Measurements from ENCODE around the gene LIPG.

LIPG gene

DNA sequence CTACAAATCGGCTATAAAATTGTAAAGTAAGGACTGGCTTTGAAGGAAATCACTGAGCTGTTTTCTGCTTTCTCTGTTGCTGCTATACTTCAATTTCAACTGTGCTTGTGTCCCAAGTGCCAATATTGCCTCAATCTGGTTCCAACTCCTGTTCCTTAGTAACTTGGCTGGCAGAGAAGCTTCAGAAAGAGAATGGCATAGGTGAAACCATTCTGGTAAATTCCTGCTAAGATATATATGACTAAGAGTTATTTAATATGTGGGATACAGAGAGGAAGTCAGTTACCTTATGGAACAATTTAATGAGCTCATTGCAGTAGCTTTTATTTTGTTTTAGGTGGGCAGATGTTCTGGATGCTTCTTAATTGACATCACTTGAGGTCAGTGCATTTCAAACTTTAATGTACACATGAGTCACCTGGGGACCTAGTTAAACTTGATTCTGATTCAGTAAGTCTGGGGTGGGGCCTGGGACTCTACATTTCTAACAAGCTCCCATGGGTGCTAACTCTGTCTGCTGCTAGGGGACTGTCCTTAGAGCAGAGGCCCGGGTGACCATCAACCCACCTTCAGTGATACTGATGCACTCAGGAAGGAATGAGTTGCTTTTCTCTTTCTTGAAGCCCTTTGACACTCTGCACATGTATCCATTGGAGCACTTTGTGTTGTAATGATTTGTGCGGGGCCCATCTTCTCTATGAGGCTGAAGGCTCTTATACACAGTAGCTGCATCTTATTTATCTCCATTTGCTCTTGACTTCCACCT is 47.6 kb downstream of the LIPG start:
- no peak for DNase-seq (ENCODE audit: extremely low read depth, low read depth)
- TF ChIP-seq, protein P1, sequence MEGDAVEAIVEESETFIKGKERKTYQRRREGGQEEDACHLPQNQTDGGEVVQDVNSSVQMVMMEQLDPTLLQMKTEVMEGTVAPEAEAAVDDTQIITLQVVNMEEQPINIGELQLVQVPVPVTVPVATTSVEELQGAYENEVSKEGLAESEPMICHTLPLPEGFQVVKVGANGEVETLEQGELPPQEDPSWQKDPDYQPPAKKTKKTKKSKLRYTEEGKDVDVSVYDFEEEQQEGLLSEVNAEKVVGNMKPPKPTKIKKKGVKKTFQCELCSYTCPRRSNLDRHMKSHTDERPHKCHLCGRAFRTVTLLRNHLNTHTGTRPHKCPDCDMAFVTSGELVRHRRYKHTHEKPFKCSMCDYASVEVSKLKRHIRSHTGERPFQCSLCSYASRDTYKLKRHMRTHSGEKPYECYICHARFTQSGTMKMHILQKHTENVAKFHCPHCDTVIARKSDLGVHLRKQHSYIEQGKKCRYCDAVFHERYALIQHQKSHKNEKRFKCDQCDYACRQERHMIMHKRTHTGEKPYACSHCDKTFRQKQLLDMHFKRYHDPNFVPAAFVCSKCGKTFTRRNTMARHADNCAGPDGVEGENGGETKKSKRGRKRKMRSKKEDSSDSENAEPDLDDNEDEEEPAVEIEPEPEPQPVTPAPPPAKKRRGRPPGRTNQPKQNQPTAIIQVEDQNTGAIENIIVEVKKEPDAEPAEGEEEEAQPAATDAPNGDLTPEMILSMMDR (IDR thresholded peaks at IDR 0.05; ENCODE audit: low read depth, low read length): no peak

- TF ChIP-seq, protein P1 (IDR thresholded peaks at IDR 0.05; ENCODE audit: low read depth, low read length): no peak
- DNase-seq (ENCODE audit: extremely low read depth, low read depth): no peak
These were observed 48.2 kb downstream of the LIPG start for GRCh38 chr18:49610022-49610445.

- DNase-seq (ENCODE audit: extremely low read depth, low read depth): no peak
- TF ChIP-seq, protein P1 (IDR thresholded peaks at IDR 0.05; ENCODE audit: low read depth, low read length): no peak
These were observed 49.5 kb downstream of the LIPG start for GRCh38 chr18:49611316-49611715.

GRCh38 chr18:49612515-49613033 is 50.7 kb downstream of the LIPG start:
- no peak for DNase-seq (ENCODE audit: extremely low read depth, low read depth)
- TF ChIP-seq, protein P1 (IDR thresholded peaks at IDR 0.05; ENCODE audit: low read depth, low read length): no peak

GRCh38 chr18:49613141-49613640 is 51.3 kb downstream of the LIPG start:
- TF ChIP-seq, protein P1 (IDR thresholded peaks at IDR 0.05; ENCODE audit: low read depth, low read length): no peak
- DNase-seq (ENCODE audit: extremely low read depth, low read depth): no peak

- DNase-seq (ENCODE audit: extremely low read depth, low read depth): no peak
- TF ChIP-seq, protein P1 (IDR thresholded peaks at IDR 0.05; ENCODE audit: low read depth, low read length): no peak
These were observed 51.8 kb downstream of the LIPG start for GRCh38 chr18:49613641-49614151.
